HG03521 (cell line): Measurements from ENCODE around the gene LRP10.
"Not testable (repeated sequence)": the region's sequence is repeated elsewhere in the genome, so short reads cannot be mapped to it uniquely, and the experiment has no call there.

Experiments used
- ATAC-seq: cut with Tn5 transposase; IDR thresholded peaks from one replicate; pipeline ENCODE4 v1.9.1; 2021; ENCODE audit warnings: mild to moderate bottlenecking, moderate library complexity; ENCODE audit not compliant: unreplicated experiment

Gene LRP10

GRCh38 chr14:22871224-22872032 lies at the start of gene LRP10:
LRP10 (plus strand) TSS chr14:22871740; CDS start chr14:22872304, 564 bp downstream.
- ATAC-seq = peak; percentile 70

- ATAC-seq = no peak
Observed at GRCh38 chr14:22822016-22822570, 49.4 kb upstream of the LRP10 start.

GRCh38 chr14:22822571-22823098 lies 48.9 kb upstream of the LRP10 start:
- peak; percentile 39 for ATAC-seq

GRCh38 chr14:22824711-22825359 lies 46.7 kb upstream of the LRP10 start:
- no peak for ATAC-seq

- ATAC-seq = not testable (repeated sequence)
Observed at GRCh38 chr14:22829076-22829660, 42.4 kb upstream of the LRP10 start.

GRCh38 chr14:22829661-22830442 lies 41.7 kb upstream of the LRP10 start, which contains the start of gene MRPL52:
MRPL52 (plus strand) TSS chr14:22829887; CDS start chr14:22829913, 26 bp downstream.
- peak; percentile 90 for ATAC-seq

GRCh38 chr14:22830443-22831010 lies 41.0 kb upstream of the LRP10 start:
- no peak for ATAC-seq

GRCh38 chr14:22835505-22835904 lies 36.0 kb upstream of the LRP10 start:
- no peak for ATAC-seq

GRCh38 chr14:22836301-22837113 lies 35.0 kb upstream of the LRP10 start, which contains the start of gene MMP14:
MMP14 (plus strand) TSS chr14:22836585; CDS start chr14:22836818, 233 bp downstream.
- ATAC-seq = no peak

GRCh38 chr14:22837114-22837749 lies 34.3 kb upstream of the LRP10 start:
- ATAC-seq = no peak

- no peak for ATAC-seq
Observed at GRCh38 chr14:22837750-22838538, 33.6 kb upstream of the LRP10 start.

- ATAC-seq = no peak
Observed at GRCh38 chr14:22838631-22839041, 32.9 kb upstream of the LRP10 start.

GRCh38 chr14:22839159-22839779 lies 32.3 kb upstream of the LRP10 start:
- ATAC-seq = no peak

- ATAC-seq = no peak
Observed at GRCh38 chr14:22841311-22841710, 30.2 kb upstream of the LRP10 start.

- no peak for ATAC-seq
Observed at GRCh38 chr14:22841769-22842168, 29.8 kb upstream of the LRP10 start.

GRCh38 chr14:22842211-22843122 lies 29.1 kb upstream of the LRP10 start:
- no peak for ATAC-seq
